GM23338 (cell line): Measurements from ENCODE around the gene CALCR. TPM values are rescaled to one million over a fixed set of nuclear protein-coding genes. Genes with fewer than 3 reads are reported as not detected.

Source experiments
- ATAC-seq: fragments of 200-7000 bp; cut with Tn5 transposase; 3 replicates; pipeline ENCODE4 v1.9.1; 2020
- DNase-seq: peaks from one replicate; pipeline ENCODE4 v3.0.0-alpha.2; 2015; ENCODE audit warnings: low spot score
- H2AFZ ChIP-seq: fragments of 200-600 bp; sonication (generic); 2 replicates; pipeline ENCODE4 v1.8.0; 2016; ENCODE audit warnings: antibody characterized with exemption, mild to moderate bottlenecking, moderate library complexity
- H3F3A ChIP-seq: fragments of 200-600 bp; sonication (generic); replicated peaks from 2 replicates; pipeline ENCODE4 v1.8.0; 2017; ENCODE audit warnings: antibody characterized with exemption, mixed run types, low read depth
- H3K27ac ChIP-seq: fragments of 200-600 bp; sonication (generic); 2 replicates; pipeline ENCODE4 v1.6.1; 2016; ENCODE audit warnings: low read depth
- H3K27me3 ChIP-seq: fragments of 200-600 bp; sonication (generic); 2 replicates; pipeline ENCODE4 v1.8.0; 2016; ENCODE audit warnings: mild to moderate bottlenecking, mixed run types, moderate library complexity; ENCODE audit not compliant: insufficient read depth
- H3K36me3 ChIP-seq: fragments of 200-600 bp; sonication (generic); 2 replicates; pipeline ENCODE4 v1.8.0; 2016; ENCODE audit warnings: mild to moderate bottlenecking; ENCODE audit not compliant: insufficient read depth
- H3K4me1 ChIP-seq: fragments of 200-600 bp; sonication (generic); 2 replicates; pipeline ENCODE4 v1.8.0; 2016; ENCODE audit warnings: mild to moderate bottlenecking, moderate library complexity; ENCODE audit not compliant: insufficient read depth
- H3K4me2 ChIP-seq: fragments of 200-600 bp; sonication (generic); 2 replicates; pipeline ENCODE4 v1.7.1; 2017; ENCODE audit warnings: mixed run types
- H3K4me3 ChIP-seq: fragments of 200-600 bp; sonication (generic); 2 replicates; pipeline ENCODE4 v1.6.1; 2016; ENCODE audit warnings: mixed run types
- H3K79me2 ChIP-seq: fragments of 200-600 bp; sonication (generic); replicated peaks from 2 replicates; pipeline ENCODE4 v1.8.0; 2017; ENCODE audit warnings: mild to moderate bottlenecking; ENCODE audit not compliant: insufficient read depth
- H3K9me2 ChIP-seq: fragments of 200-600 bp; sonication (generic); 2 replicates; pipeline ENCODE4 v1.8.0; 2017; ENCODE audit not compliant: insufficient read depth
- H4K20me1 ChIP-seq: fragments of 200-600 bp; sonication (generic); replicated peaks from 2 replicates; pipeline ENCODE4 v1.8.0; 2017; ENCODE audit warnings: mild to moderate bottlenecking; ENCODE audit not compliant: insufficient read depth
- H3K27ac Mint-ChIP-seq: 2 replicates; pipeline ENCODE4 v1.8.0; 2020; ENCODE audit warnings: inconsistent platforms, mild to moderate bottlenecking, moderate library complexity, mixed read lengths
- H3K27me3 Mint-ChIP-seq: 3 replicates; pipeline ENCODE4 v1.8.0; 2022; ENCODE audit warnings: low read depth, mild to moderate bottlenecking, moderate library complexity, mixed read lengths, inconsistent platforms; ENCODE audit not compliant: insufficient read depth, poor library complexity
- H3K36me3 Mint-ChIP-seq: 3 replicates; pipeline ENCODE4 v1.8.0; 2021; ENCODE audit warnings: low read depth, mild to moderate bottlenecking, inconsistent platforms, moderate library complexity, mixed read lengths
- H3K4me1 Mint-ChIP-seq: 3 replicates; pipeline ENCODE4 v1.8.0; 2020; ENCODE audit warnings: mild to moderate bottlenecking, inconsistent platforms, mixed read lengths
- H3K4me3 Mint-ChIP-seq: 3 replicates; pipeline ENCODE4 v1.8.0; 2021; ENCODE audit warnings: moderate library complexity, mild to moderate bottlenecking, inconsistent platforms, mixed read lengths
- H3K9me3 Mint-ChIP-seq: 3 replicates; pipeline ENCODE4 v1.8.0; 2020; ENCODE audit warnings: moderate library complexity, mild to moderate bottlenecking, inconsistent platforms, mixed read lengths
- CREB1 ChIP-seq: fragments of 250-450 bp; sonication (Bioruptor Pico); IDR thresholded peaks from 2 replicates; pipeline ENCODE4 v1.5.0; 2020; ENCODE audit warnings: low read depth, mild to moderate bottlenecking, moderate library complexity
- EZH2 ChIP-seq: fragments of 200-600 bp; sonication (generic); IDR thresholded peaks from one replicate; pipeline ENCODE4 v1.8.0; 2017; ENCODE audit warnings: antibody characterized with exemption, mild to moderate bottlenecking, low read depth; ENCODE audit not compliant: unreplicated experiment
- EZH2phosphoT487 ChIP-seq: fragments of 200-600 bp; sonication (generic); IDR thresholded peaks from one replicate; pipeline ENCODE4 v1.8.1; 2018; ENCODE audit warnings: antibody characterized with exemption; ENCODE audit not compliant: unreplicated experiment
- JUNB ChIP-seq: IDR thresholded peaks from one replicate; pipeline ENCODE4 v1.6.1; 2016; ENCODE audit warnings: antibody characterized with exemption; ENCODE audit not compliant: unreplicated experiment
- NANOG ChIP-seq: IDR thresholded peaks from 2 replicates; pipeline ENCODE4 v1.6.1; 2016; ENCODE audit warnings: antibody characterized with exemption, borderline replicate concordance
- POLR2AphosphoS5 ChIP-seq: IDR thresholded peaks from 2 replicates; pipeline ENCODE4 v1.6.1; 2016; ENCODE audit warnings: antibody characterized with exemption, low read depth
- STAT1 ChIP-seq: IDR thresholded peaks from one replicate; pipeline ENCODE4 v1.6.1; 2016; ENCODE audit warnings: antibody characterized with exemption; ENCODE audit not compliant: unreplicated experiment
- ZNF114 ChIP-seq: fragments of 250-450 bp; sonication (Bioruptor Pico); IDR thresholded peaks from 2 replicates; pipeline ENCODE4 v1.5.0; 2020; ENCODE audit warnings: mild to moderate bottlenecking, moderate library complexity
- ZNF331 ChIP-seq: fragments of 250-450 bp; sonication (Bioruptor Pico); IDR thresholded peaks from 2 replicates; pipeline ENCODE4 v1.5.0; 2020; ENCODE audit warnings: low read depth, mild to moderate bottlenecking, moderate library complexity
- polyA plus RNA-seq: library from polyadenylated mRNA; unstranded; fragments of >200 nt; fragmentation: Nextera tagmentation; extraction: Ambion mirVana; gene quantifications from 2 replicates; pipeline ENCODE4 v1.2.1, GENCODE V29; 2016
- total RNA-seq: library from RNA; depleted of rRNA; stranded (reverse); fragments of >200 nt; shearing (Covaris generic); gene quantifications from 2 replicates; pipeline ENCODE4 v1.2.3, GENCODE V29; 2014
- TF ChIP-seq, protein P1 (sequence below), 2 experiments: fragments of 200-600 bp in 1 of 2; sonication (generic) in 1 of 2; conservative IDR thresholded peaks; 2 replicates each; pipeline versions ENCODE4 v1.5.1 to v1.6.1; 2016 to 2017; ENCODE audit warnings: antibody characterized with exemption in 2 of 2, low read depth in 2 of 2, mild to moderate bottlenecking in 2 of 2, moderate library complexity in 1 of 2
- TF ChIP-seq, protein P2 (sequence below): fragments of 250-450 bp; sonication (Bioruptor Pico); IDR thresholded peaks from 2 replicates; pipeline ENCODE4 v1.5.0; 2020; ENCODE audit warnings: mild to moderate bottlenecking, moderate library complexity
- TF ChIP-seq, protein P3 (sequence below): IDR thresholded peaks from 2 replicates; pipeline ENCODE4 v1.6.1; 2016; ENCODE audit warnings: antibody characterized with exemption
- TF ChIP-seq, protein P4 (sequence below): IDR thresholded peaks from one replicate; pipeline ENCODE4 v1.6.1; 2018; ENCODE audit warnings: antibody characterized with exemption; ENCODE audit not compliant: unreplicated experiment

CALCR gene
- total and polyA plus RNA-seq, 2 experiments from 2014 or later = 0.32 to 1.6 TPM

DNA sequence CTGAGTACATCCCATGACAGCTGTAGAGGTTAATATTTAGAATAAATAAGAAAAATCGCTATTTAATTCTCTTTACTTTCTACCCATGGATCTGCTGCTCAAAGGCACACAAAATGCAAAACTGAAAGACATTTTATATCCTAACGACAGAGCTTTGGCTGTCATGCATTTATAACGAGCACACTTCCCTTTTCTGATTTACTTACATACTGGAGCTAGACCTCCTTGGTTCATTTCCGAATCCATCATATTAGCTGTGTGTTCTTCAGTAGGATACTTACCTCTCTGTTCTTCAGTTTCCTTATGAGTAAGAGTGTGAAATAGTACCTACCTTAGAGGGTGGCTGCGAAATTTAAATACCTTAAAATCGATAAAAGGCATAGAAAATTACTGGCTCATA, 10.9 kb downstream of the CALCR start:
- H3K27me3 ChIP-seq = no peaks in the 10 kb centered on the region
- ATAC-seq (no peak), DNase-seq (no peak)
- H3K27ac Mint-ChIP-seq = no peak overlapping the region
- H3K9me2 ChIP-seq = no peaks in the 10 kb centered on the region
- TF ChIP-seq ZNF331 (CRISPR knock-in tag) (no peak), EZH2phosphoT487 (no peak), ZNF114 (CRISPR knock-in tag) (no peak), JUNB (no peak), CREB1 (CRISPR knock-in tag) (no peak), STAT1 (no peak), EZH2 (no peak), POLR2AphosphoS5 (no peak), NANOG (no peak)
- TF ChIP-seq, protein P1, sequence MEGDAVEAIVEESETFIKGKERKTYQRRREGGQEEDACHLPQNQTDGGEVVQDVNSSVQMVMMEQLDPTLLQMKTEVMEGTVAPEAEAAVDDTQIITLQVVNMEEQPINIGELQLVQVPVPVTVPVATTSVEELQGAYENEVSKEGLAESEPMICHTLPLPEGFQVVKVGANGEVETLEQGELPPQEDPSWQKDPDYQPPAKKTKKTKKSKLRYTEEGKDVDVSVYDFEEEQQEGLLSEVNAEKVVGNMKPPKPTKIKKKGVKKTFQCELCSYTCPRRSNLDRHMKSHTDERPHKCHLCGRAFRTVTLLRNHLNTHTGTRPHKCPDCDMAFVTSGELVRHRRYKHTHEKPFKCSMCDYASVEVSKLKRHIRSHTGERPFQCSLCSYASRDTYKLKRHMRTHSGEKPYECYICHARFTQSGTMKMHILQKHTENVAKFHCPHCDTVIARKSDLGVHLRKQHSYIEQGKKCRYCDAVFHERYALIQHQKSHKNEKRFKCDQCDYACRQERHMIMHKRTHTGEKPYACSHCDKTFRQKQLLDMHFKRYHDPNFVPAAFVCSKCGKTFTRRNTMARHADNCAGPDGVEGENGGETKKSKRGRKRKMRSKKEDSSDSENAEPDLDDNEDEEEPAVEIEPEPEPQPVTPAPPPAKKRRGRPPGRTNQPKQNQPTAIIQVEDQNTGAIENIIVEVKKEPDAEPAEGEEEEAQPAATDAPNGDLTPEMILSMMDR (conservative IDR thresholded peaks at IDR 0.05; ENCODE audit: low read depth in 2 of 2) = no peak
- TF ChIP-seq, protein P2, sequence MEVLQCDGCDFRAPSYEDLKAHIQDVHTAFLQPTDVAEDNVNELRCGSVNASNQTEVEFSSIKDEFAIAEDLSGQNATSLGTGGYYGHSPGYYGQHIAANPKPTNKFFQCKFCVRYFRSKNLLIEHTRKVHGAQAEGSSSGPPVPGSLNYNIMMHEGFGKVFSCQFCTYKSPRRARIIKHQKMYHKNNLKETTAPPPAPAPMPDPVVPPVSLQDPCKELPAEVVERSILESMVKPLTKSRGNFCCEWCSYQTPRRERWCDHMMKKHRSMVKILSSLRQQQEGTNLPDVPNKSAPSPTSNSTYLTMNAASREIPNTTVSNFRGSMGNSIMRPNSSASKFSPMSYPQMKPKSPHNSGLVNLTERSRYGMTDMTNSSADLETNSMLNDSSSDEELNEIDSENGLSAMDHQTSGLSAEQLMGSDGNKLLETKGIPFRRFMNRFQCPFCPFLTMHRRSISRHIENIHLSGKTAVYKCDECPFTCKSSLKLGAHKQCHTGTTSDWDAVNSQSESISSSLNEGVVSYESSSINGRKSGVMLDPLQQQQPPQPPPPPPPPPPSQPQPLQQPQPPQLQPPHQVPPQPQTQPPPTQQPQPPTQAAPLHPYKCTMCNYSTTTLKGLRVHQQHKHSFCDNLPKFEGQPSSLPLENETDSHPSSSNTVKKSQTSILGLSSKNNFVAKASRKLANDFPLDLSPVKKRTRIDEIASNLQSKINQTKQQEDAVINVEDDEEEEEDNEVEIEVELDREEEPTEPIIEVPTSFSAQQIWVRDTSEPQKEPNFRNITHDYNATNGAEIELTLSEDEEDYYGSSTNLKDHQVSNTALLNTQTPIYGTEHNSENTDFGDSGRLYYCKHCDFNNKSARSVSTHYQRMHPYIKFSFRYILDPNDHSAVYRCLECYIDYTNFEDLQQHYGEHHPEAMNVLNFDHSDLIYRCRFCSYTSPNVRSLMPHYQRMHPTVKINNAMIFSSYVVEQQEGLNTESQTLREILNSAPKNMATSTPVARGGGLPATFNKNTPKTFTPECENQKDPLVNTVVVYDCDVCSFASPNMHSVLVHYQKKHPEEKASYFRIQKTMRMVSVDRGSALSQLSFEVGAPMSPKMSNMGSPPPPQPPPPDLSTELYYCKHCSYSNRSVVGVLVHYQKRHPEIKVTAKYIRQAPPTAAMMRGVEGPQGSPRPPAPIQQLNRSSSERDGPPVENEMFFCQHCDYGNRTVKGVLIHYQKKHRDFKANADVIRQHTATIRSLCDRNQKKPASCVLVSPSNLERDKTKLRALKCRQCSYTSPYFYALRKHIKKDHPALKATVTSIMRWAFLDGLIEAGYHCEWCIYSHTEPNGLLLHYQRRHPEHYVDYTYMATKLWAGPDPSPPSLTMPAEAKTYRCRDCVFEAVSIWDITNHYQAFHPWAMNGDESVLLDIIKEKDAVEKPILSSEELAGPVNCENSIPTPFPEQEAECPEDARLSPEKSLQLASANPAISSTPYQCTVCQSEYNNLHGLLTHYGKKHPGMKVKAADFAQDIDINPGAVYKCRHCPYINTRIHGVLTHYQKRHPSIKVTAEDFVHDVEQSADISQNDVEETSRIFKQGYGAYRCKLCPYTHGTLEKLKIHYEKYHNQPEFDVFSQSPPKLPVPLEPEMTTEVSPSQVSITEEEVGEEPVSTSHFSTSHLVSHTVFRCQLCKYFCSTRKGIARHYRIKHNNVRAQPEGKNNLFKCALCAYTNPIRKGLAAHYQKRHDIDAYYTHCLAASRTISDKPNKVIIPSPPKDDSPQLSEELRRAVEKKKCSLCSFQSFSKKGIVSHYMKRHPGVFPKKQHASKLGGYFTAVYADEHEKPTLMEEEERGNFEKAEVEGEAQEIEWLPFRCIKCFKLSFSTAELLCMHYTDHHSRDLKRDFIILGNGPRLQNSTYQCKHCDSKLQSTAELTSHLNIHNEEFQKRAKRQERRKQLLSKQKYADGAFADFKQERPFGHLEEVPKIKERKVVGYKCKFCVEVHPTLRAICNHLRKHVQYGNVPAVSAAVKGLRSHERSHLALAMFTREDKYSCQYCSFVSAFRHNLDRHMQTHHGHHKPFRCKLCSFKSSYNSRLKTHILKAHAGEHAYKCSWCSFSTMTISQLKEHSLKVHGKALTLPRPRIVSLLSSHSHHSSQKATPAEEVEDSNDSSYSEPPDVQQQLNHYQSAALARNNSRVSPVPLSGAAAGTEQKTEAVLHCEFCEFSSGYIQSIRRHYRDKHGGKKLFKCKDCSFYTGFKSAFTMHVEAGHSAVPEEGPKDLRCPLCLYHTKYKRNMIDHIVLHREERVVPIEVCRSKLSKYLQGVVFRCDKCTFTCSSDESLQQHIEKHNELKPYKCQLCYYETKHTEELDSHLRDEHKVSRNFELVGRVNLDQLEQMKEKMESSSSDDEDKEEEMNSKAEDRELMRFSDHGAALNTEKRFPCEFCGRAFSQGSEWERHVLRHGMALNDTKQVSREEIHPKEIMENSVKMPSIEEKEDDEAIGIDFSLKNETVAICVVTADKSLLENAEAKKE (CRISPR knock-in tag) = no peak
- TF ChIP-seq, protein P3, sequence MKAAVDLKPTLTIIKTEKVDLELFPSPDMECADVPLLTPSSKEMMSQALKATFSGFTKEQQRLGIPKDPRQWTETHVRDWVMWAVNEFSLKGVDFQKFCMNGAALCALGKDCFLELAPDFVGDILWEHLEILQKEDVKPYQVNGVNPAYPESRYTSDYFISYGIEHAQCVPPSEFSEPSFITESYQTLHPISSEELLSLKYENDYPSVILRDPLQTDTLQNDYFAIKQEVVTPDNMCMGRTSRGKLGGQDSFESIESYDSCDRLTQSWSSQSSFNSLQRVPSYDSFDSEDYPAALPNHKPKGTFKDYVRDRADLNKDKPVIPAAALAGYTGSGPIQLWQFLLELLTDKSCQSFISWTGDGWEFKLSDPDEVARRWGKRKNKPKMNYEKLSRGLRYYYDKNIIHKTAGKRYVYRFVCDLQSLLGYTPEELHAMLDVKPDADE = no peak
- TF ChIP-seq, protein P4, sequence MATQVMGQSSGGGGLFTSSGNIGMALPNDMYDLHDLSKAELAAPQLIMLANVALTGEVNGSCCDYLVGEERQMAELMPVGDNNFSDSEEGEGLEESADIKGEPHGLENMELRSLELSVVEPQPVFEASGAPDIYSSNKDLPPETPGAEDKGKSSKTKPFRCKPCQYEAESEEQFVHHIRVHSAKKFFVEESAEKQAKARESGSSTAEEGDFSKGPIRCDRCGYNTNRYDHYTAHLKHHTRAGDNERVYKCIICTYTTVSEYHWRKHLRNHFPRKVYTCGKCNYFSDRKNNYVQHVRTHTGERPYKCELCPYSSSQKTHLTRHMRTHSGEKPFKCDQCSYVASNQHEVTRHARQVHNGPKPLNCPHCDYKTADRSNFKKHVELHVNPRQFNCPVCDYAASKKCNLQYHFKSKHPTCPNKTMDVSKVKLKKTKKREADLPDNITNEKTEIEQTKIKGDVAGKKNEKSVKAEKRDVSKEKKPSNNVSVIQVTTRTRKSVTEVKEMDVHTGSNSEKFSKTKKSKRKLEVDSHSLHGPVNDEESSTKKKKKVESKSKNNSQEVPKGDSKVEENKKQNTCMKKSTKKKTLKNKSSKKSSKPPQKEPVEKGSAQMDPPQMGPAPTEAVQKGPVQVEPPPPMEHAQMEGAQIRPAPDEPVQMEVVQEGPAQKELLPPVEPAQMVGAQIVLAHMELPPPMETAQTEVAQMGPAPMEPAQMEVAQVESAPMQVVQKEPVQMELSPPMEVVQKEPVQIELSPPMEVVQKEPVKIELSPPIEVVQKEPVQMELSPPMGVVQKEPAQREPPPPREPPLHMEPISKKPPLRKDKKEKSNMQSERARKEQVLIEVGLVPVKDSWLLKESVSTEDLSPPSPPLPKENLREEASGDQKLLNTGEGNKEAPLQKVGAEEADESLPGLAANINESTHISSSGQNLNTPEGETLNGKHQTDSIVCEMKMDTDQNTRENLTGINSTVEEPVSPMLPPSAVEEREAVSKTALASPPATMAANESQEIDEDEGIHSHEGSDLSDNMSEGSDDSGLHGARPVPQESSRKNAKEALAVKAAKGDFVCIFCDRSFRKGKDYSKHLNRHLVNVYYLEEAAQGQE = no peak
- H3K4me1 Mint-ChIP-seq = peaks cover 13% of the 10 kb centered on the region
- H3K4me3 Mint-ChIP-seq = no peak overlapping the region
- H3K4me1 ChIP-seq = peaks cover 11% of the 10 kb centered on the region
- no peak overlapping the region for H3K4me3 ChIP-seq
- no peaks in the 10 kb centered on the region for H3K79me2 ChIP-seq
- no peak overlapping the region for H3K27ac ChIP-seq
- H3K9me3 Mint-ChIP-seq = no peaks in the 10 kb centered on the region
- H3K36me3 Mint-ChIP-seq = no peaks in the 10 kb centered on the region
- H4K20me1 ChIP-seq = no peaks in the 10 kb centered on the region
- no peaks in the 10 kb centered on the region for H3K36me3 ChIP-seq
- H3F3A ChIP-seq = no peaks in the 10 kb centered on the region
- H3K27me3 Mint-ChIP-seq = no peaks in the 10 kb centered on the region
- no peak overlapping the region for H3K4me2 ChIP-seq
- no peak overlapping the region for H2AFZ ChIP-seq
